GM23338 (cell line): ENCODE measurements around the gene SCOC. TPM values are rescaled to one million over a fixed set of nuclear protein-coding genes. Genes with fewer than 3 reads are reported as not detected.

Experiments
- ATAC-seq: fragments of 200-7000 bp; cut with Tn5 transposase; 3 replicates; pipeline ENCODE4 v1.9.1; 2020
- DNase-seq: peaks from one replicate; pipeline ENCODE4 v3.0.0-alpha.2; 2015; ENCODE audit warnings: low spot score
- H2AFZ ChIP-seq: fragments of 200-600 bp; sonication (generic); 2 replicates; pipeline ENCODE4 v1.8.0; 2016; ENCODE audit warnings: antibody characterized with exemption, mild to moderate bottlenecking, moderate library complexity
- H3F3A ChIP-seq: fragments of 200-600 bp; sonication (generic); replicated peaks from 2 replicates; pipeline ENCODE4 v1.8.0; 2017; ENCODE audit warnings: antibody characterized with exemption, mixed run types, low read depth
- H3K27ac ChIP-seq: fragments of 200-600 bp; sonication (generic); 2 replicates; pipeline ENCODE4 v1.6.1; 2016; ENCODE audit warnings: low read depth
- H3K27me3 ChIP-seq: fragments of 200-600 bp; sonication (generic); 2 replicates; pipeline ENCODE4 v1.8.0; 2016; ENCODE audit warnings: mild to moderate bottlenecking, mixed run types, moderate library complexity; ENCODE audit not compliant: insufficient read depth
- H3K36me3 ChIP-seq: fragments of 200-600 bp; sonication (generic); 2 replicates; pipeline ENCODE4 v1.8.0; 2016; ENCODE audit warnings: mild to moderate bottlenecking; ENCODE audit not compliant: insufficient read depth
- H3K4me1 ChIP-seq: fragments of 200-600 bp; sonication (generic); 2 replicates; pipeline ENCODE4 v1.8.0; 2016; ENCODE audit warnings: mild to moderate bottlenecking, moderate library complexity; ENCODE audit not compliant: insufficient read depth
- H3K4me2 ChIP-seq: fragments of 200-600 bp; sonication (generic); 2 replicates; pipeline ENCODE4 v1.7.1; 2017; ENCODE audit warnings: mixed run types
- H3K4me3 ChIP-seq: fragments of 200-600 bp; sonication (generic); 2 replicates; pipeline ENCODE4 v1.6.1; 2016; ENCODE audit warnings: mixed run types
- H3K79me2 ChIP-seq: fragments of 200-600 bp; sonication (generic); replicated peaks from 2 replicates; pipeline ENCODE4 v1.8.0; 2017; ENCODE audit warnings: mild to moderate bottlenecking; ENCODE audit not compliant: insufficient read depth
- H3K9me2 ChIP-seq: fragments of 200-600 bp; sonication (generic); 2 replicates; pipeline ENCODE4 v1.8.0; 2017; ENCODE audit not compliant: insufficient read depth
- H4K20me1 ChIP-seq: fragments of 200-600 bp; sonication (generic); replicated peaks from 2 replicates; pipeline ENCODE4 v1.8.0; 2017; ENCODE audit warnings: mild to moderate bottlenecking; ENCODE audit not compliant: insufficient read depth
- H3K27ac Mint-ChIP-seq: 2 replicates; pipeline ENCODE4 v1.8.0; 2020; ENCODE audit warnings: inconsistent platforms, mild to moderate bottlenecking, moderate library complexity, mixed read lengths
- H3K27me3 Mint-ChIP-seq: 3 replicates; pipeline ENCODE4 v1.8.0; 2022; ENCODE audit warnings: low read depth, mild to moderate bottlenecking, moderate library complexity, mixed read lengths, inconsistent platforms; ENCODE audit not compliant: insufficient read depth, poor library complexity
- H3K36me3 Mint-ChIP-seq: 3 replicates; pipeline ENCODE4 v1.8.0; 2021; ENCODE audit warnings: low read depth, mild to moderate bottlenecking, inconsistent platforms, moderate library complexity, mixed read lengths
- H3K4me1 Mint-ChIP-seq: 3 replicates; pipeline ENCODE4 v1.8.0; 2020; ENCODE audit warnings: mild to moderate bottlenecking, inconsistent platforms, mixed read lengths
- H3K4me3 Mint-ChIP-seq: 3 replicates; pipeline ENCODE4 v1.8.0; 2021; ENCODE audit warnings: moderate library complexity, mild to moderate bottlenecking, inconsistent platforms, mixed read lengths
- H3K9me3 Mint-ChIP-seq: 3 replicates; pipeline ENCODE4 v1.8.0; 2020; ENCODE audit warnings: moderate library complexity, mild to moderate bottlenecking, inconsistent platforms, mixed read lengths
- EZH2 ChIP-seq: fragments of 200-600 bp; sonication (generic); IDR thresholded peaks from one replicate; pipeline ENCODE4 v1.8.0; 2017; ENCODE audit warnings: antibody characterized with exemption, mild to moderate bottlenecking, low read depth; ENCODE audit not compliant: unreplicated experiment
- EZH2phosphoT487 ChIP-seq: fragments of 200-600 bp; sonication (generic); IDR thresholded peaks from one replicate; pipeline ENCODE4 v1.8.1; 2018; ENCODE audit warnings: antibody characterized with exemption; ENCODE audit not compliant: unreplicated experiment
- JUNB ChIP-seq: IDR thresholded peaks from one replicate; pipeline ENCODE4 v1.6.1; 2016; ENCODE audit warnings: antibody characterized with exemption; ENCODE audit not compliant: unreplicated experiment
- NANOG ChIP-seq: IDR thresholded peaks from 2 replicates; pipeline ENCODE4 v1.6.1; 2016; ENCODE audit warnings: antibody characterized with exemption, borderline replicate concordance
- POLR2AphosphoS5 ChIP-seq: IDR thresholded peaks from 2 replicates; pipeline ENCODE4 v1.6.1; 2016; ENCODE audit warnings: antibody characterized with exemption, low read depth
- STAT1 ChIP-seq: IDR thresholded peaks from one replicate; pipeline ENCODE4 v1.6.1; 2016; ENCODE audit warnings: antibody characterized with exemption; ENCODE audit not compliant: unreplicated experiment
- ZNF331 ChIP-seq: fragments of 250-450 bp; sonication (Bioruptor Pico); IDR thresholded peaks from 2 replicates; pipeline ENCODE4 v1.5.0; 2020; ENCODE audit warnings: low read depth, mild to moderate bottlenecking, moderate library complexity
- polyA plus RNA-seq: library from polyadenylated mRNA; unstranded; fragments of >200 nt; fragmentation: Nextera tagmentation; extraction: Ambion mirVana; gene quantifications from 2 replicates; pipeline ENCODE4 v1.2.1, GENCODE V29; 2016
- total RNA-seq: library from RNA; depleted of rRNA; stranded (reverse); fragments of >200 nt; shearing (Covaris generic); gene quantifications from 2 replicates; pipeline ENCODE4 v1.2.3, GENCODE V29; 2014
- TF ChIP-seq, protein P1 (sequence below): fragments of 250-450 bp; sonication (Bioruptor Pico); IDR thresholded peaks from 2 replicates; pipeline ENCODE4 v1.5.0; 2020; ENCODE audit warnings: mild to moderate bottlenecking, moderate library complexity
- TF ChIP-seq, protein P2 (sequence below): IDR thresholded peaks from 2 replicates; pipeline ENCODE4 v1.6.1; 2016; ENCODE audit warnings: antibody characterized with exemption
- TF ChIP-seq, protein P3 (sequence below): IDR thresholded peaks from one replicate; pipeline ENCODE4 v1.6.1; 2018; ENCODE audit warnings: antibody characterized with exemption; ENCODE audit not compliant: unreplicated experiment
- TF ChIP-seq, protein P4 (sequence below), 2 experiments: fragments of 200-600 bp in 1 of 2; sonication (generic) in 1 of 2; conservative IDR thresholded peaks; 2 replicates each; pipeline versions ENCODE4 v1.5.1 to v1.6.1; 2016 to 2017; ENCODE audit warnings: antibody characterized with exemption in 2 of 2, low read depth in 2 of 2, mild to moderate bottlenecking in 2 of 2, moderate library complexity in 1 of 2

Gene SCOC
- total and polyA plus RNA-seq, 2 experiments from 2014 or later: 47.2 to 59.5 TPM

DNA sequence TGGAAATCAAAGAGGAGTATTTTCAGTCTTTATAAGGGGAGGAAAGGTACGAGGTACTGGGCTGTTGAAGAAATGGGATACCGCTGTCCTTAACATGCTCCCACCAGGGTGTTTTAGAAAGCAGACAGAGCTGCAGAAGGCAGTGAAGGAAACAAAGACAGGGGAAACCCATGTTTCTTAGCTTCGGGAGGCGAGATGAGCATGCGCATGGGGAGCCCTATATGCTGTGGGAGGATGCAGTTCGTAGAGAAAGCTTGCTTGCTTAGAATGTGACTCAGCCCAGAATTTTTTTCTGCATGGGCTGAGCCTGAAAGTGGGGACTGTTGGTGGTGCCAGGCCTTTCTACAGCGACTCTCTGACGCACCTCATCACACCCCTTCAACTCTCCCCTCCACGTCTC is 28.8 kb upstream of the SCOC start:
- Histone ChIP-seq H3F3A (no peaks in the 10 kb centered on the region), H3K4me3 (no peak overlapping the region), H3K4me2 (no peak overlapping the region), H3K36me3 (no peaks in the 10 kb centered on the region), H3K4me1 (peaks cover 13% of the 10 kb centered on the region), H3K27ac (no peak overlapping the region), H3K79me2 (no peaks in the 10 kb centered on the region), H4K20me1 (no peaks in the 10 kb centered on the region), H3K27me3 (no peaks in the 10 kb centered on the region), H3K9me2 (no peaks in the 10 kb centered on the region), H2AFZ (peak overlapping the region; percentile 85; the same call in 1 of the 2 replicates)
- peak; percentile 93 for ATAC-seq
- H3K9me3 Mint-ChIP-seq: no peaks in the 10 kb centered on the region
- peaks cover 38% of the 10 kb centered on the region for H3K4me1 Mint-ChIP-seq
- no peak overlapping the region; the same call in 2 of the 3 replicates for H3K4me3 Mint-ChIP-seq
- peak; percentile 26 for DNase-seq
- no peaks in the 10 kb centered on the region for H3K36me3 Mint-ChIP-seq
- H3K27me3 Mint-ChIP-seq: peaks cover 6% of the 10 kb centered on the region
- TF ChIP-seq JUNB: no peak
- TF ChIP-seq, protein P1, sequence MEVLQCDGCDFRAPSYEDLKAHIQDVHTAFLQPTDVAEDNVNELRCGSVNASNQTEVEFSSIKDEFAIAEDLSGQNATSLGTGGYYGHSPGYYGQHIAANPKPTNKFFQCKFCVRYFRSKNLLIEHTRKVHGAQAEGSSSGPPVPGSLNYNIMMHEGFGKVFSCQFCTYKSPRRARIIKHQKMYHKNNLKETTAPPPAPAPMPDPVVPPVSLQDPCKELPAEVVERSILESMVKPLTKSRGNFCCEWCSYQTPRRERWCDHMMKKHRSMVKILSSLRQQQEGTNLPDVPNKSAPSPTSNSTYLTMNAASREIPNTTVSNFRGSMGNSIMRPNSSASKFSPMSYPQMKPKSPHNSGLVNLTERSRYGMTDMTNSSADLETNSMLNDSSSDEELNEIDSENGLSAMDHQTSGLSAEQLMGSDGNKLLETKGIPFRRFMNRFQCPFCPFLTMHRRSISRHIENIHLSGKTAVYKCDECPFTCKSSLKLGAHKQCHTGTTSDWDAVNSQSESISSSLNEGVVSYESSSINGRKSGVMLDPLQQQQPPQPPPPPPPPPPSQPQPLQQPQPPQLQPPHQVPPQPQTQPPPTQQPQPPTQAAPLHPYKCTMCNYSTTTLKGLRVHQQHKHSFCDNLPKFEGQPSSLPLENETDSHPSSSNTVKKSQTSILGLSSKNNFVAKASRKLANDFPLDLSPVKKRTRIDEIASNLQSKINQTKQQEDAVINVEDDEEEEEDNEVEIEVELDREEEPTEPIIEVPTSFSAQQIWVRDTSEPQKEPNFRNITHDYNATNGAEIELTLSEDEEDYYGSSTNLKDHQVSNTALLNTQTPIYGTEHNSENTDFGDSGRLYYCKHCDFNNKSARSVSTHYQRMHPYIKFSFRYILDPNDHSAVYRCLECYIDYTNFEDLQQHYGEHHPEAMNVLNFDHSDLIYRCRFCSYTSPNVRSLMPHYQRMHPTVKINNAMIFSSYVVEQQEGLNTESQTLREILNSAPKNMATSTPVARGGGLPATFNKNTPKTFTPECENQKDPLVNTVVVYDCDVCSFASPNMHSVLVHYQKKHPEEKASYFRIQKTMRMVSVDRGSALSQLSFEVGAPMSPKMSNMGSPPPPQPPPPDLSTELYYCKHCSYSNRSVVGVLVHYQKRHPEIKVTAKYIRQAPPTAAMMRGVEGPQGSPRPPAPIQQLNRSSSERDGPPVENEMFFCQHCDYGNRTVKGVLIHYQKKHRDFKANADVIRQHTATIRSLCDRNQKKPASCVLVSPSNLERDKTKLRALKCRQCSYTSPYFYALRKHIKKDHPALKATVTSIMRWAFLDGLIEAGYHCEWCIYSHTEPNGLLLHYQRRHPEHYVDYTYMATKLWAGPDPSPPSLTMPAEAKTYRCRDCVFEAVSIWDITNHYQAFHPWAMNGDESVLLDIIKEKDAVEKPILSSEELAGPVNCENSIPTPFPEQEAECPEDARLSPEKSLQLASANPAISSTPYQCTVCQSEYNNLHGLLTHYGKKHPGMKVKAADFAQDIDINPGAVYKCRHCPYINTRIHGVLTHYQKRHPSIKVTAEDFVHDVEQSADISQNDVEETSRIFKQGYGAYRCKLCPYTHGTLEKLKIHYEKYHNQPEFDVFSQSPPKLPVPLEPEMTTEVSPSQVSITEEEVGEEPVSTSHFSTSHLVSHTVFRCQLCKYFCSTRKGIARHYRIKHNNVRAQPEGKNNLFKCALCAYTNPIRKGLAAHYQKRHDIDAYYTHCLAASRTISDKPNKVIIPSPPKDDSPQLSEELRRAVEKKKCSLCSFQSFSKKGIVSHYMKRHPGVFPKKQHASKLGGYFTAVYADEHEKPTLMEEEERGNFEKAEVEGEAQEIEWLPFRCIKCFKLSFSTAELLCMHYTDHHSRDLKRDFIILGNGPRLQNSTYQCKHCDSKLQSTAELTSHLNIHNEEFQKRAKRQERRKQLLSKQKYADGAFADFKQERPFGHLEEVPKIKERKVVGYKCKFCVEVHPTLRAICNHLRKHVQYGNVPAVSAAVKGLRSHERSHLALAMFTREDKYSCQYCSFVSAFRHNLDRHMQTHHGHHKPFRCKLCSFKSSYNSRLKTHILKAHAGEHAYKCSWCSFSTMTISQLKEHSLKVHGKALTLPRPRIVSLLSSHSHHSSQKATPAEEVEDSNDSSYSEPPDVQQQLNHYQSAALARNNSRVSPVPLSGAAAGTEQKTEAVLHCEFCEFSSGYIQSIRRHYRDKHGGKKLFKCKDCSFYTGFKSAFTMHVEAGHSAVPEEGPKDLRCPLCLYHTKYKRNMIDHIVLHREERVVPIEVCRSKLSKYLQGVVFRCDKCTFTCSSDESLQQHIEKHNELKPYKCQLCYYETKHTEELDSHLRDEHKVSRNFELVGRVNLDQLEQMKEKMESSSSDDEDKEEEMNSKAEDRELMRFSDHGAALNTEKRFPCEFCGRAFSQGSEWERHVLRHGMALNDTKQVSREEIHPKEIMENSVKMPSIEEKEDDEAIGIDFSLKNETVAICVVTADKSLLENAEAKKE (CRISPR knock-in tag): no peak
- TF ChIP-seq, protein P2, sequence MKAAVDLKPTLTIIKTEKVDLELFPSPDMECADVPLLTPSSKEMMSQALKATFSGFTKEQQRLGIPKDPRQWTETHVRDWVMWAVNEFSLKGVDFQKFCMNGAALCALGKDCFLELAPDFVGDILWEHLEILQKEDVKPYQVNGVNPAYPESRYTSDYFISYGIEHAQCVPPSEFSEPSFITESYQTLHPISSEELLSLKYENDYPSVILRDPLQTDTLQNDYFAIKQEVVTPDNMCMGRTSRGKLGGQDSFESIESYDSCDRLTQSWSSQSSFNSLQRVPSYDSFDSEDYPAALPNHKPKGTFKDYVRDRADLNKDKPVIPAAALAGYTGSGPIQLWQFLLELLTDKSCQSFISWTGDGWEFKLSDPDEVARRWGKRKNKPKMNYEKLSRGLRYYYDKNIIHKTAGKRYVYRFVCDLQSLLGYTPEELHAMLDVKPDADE: no peak
- TF ChIP-seq NANOG: no peak
- TF ChIP-seq, protein P3, sequence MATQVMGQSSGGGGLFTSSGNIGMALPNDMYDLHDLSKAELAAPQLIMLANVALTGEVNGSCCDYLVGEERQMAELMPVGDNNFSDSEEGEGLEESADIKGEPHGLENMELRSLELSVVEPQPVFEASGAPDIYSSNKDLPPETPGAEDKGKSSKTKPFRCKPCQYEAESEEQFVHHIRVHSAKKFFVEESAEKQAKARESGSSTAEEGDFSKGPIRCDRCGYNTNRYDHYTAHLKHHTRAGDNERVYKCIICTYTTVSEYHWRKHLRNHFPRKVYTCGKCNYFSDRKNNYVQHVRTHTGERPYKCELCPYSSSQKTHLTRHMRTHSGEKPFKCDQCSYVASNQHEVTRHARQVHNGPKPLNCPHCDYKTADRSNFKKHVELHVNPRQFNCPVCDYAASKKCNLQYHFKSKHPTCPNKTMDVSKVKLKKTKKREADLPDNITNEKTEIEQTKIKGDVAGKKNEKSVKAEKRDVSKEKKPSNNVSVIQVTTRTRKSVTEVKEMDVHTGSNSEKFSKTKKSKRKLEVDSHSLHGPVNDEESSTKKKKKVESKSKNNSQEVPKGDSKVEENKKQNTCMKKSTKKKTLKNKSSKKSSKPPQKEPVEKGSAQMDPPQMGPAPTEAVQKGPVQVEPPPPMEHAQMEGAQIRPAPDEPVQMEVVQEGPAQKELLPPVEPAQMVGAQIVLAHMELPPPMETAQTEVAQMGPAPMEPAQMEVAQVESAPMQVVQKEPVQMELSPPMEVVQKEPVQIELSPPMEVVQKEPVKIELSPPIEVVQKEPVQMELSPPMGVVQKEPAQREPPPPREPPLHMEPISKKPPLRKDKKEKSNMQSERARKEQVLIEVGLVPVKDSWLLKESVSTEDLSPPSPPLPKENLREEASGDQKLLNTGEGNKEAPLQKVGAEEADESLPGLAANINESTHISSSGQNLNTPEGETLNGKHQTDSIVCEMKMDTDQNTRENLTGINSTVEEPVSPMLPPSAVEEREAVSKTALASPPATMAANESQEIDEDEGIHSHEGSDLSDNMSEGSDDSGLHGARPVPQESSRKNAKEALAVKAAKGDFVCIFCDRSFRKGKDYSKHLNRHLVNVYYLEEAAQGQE: no peak
- TF ChIP-seq ZNF331 (CRISPR knock-in tag): no peak
- TF ChIP-seq, protein P4, sequence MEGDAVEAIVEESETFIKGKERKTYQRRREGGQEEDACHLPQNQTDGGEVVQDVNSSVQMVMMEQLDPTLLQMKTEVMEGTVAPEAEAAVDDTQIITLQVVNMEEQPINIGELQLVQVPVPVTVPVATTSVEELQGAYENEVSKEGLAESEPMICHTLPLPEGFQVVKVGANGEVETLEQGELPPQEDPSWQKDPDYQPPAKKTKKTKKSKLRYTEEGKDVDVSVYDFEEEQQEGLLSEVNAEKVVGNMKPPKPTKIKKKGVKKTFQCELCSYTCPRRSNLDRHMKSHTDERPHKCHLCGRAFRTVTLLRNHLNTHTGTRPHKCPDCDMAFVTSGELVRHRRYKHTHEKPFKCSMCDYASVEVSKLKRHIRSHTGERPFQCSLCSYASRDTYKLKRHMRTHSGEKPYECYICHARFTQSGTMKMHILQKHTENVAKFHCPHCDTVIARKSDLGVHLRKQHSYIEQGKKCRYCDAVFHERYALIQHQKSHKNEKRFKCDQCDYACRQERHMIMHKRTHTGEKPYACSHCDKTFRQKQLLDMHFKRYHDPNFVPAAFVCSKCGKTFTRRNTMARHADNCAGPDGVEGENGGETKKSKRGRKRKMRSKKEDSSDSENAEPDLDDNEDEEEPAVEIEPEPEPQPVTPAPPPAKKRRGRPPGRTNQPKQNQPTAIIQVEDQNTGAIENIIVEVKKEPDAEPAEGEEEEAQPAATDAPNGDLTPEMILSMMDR (conservative IDR thresholded peaks at IDR 0.05; ENCODE audit: low read depth in 2 of 2): no peak
- TF ChIP-seq EZH2phosphoT487: no peak
- TF ChIP-seq POLR2AphosphoS5: no peak
- no peak for TF ChIP-seq STAT1
- no peak for TF ChIP-seq EZH2
- no peak overlapping the region; the same call in 1 of the 2 replicates for H3K27ac Mint-ChIP-seq
